HG02763 (cell line): ENCODE data around the gene CALCB.
"Not testable (repeated sequence)": the region's sequence is repeated elsewhere in the genome, so short reads cannot be mapped to it uniquely, and the experiment has no call there.

Source experiments
- ATAC-seq: cut with Tn5 transposase; IDR thresholded peaks from one replicate; pipeline ENCODE4 v1.9.1; 2021; ENCODE audit warnings: mild to moderate bottlenecking, moderate library complexity; ENCODE audit not compliant: unreplicated experiment

Gene CALCB, protein sequence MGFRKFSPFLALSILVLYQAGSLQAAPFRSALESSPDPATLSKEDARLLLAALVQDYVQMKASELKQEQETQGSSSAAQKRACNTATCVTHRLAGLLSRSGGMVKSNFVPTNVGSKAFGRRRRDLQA

GRCh38 chr11:15073361-15074205 is at the start of gene CALCB:
CALCB (plus strand) TSS chr11:15073593; CDS start chr11:15074719, 1,126 bp downstream.
- ATAC-seq = no peak

DNA sequence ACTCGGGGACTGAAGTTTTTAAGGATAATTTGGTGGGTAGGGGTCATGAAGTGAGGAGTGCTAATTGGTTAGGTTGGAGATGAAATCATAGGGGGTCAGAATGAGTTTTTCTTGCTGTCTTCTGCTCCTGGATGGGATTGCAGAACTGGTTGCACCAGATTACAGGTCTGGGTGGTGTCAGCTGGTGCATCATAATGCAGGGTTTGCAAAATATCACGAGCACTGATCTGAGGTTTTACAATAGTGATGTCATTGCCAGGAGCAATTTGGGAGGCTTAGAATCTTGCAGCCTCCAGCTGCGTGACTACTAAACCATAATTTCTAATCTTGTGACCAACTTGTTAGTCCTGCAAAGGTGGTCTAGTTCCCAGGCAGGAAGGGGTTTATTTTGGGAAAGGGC is 46.4 kb upstream of the CALCB start:
- ATAC-seq = no peak

DNA sequence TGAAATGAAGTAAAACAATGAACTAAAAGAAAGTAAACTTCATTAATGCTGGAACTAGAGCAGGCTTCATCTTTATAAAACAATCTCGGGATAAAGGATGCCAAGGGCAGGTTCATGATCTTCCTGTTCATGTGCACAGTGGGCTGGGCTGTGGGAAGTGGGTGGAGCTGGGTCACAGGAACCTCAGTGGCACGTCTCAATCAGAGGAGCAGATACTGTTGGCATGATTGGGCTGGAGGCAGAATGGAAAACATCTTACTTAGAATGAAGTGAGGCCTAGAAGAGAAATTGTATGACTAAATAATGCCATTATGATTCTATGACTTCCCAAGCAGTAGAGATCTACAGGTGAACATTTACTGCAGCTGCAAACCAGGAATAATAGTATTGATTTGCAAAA is 45.4 kb upstream of the CALCB start:
- no peak for ATAC-seq

DNA sequence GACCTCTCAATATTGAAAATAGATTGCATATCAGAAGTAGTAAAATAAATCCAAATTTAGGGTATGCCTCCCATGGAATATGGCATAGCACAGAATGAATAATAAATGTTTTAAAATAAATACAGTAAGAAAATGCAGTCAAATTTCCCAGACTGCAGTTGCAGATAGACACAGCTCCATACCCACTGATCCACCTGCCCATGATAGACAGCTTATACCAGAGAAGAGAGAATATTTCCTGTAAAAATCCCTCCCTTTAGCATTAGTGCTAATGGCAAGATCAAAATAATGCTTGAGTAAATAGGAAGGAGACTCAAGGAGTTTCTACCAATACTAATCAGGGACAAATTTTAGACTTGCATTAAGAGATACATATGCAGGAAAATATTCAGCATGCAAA is 45.0 kb upstream of the CALCB start:
- no peak for ATAC-seq

- ATAC-seq = not testable (repeated sequence)
These were observed 41.4 kb upstream of the CALCB start for GRCh38 chr11:15031945-15032344.

DNA sequence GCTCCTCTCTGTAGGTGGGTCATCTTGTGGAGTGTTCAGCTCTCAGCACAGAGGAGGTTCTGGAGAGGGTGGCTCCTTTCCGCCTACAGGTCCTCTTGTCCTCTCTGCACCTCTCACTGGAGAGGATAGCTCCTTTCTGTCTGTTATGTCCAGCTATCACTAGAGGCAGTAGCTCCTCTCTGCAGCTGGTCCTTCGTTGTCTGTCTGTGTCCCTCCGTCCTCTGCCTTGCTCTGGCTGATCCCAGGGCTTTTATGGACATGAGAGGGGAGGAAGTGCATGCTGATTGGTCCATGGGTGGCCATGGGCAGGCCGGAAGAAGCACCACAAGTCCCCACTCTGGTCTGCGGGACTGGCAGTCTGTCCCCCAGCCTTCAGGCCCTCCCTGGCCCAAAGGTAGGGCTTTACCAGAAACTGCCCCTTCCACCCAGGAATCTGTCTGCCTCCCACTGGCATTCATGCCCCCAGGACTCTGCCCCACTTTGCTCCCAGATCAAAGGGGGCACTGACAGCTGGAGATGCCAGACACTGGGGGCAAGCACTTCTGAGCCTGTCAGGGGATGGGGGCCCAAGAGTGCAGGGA is 38.6 kb upstream of the CALCB start:
- ATAC-seq = no peak

- ATAC-seq = no peak
These were observed 38.1 kb upstream of the CALCB start for GRCh38 chr11:15035283-15035682.

- no peak for ATAC-seq
These were observed 34.4 kb upstream of the CALCB start for GRCh38 chr11:15038963-15039362.

- no peak for ATAC-seq
These were observed 28.2 kb upstream of the CALCB start for GRCh38 chr11:15045209-15045608.

DNA sequence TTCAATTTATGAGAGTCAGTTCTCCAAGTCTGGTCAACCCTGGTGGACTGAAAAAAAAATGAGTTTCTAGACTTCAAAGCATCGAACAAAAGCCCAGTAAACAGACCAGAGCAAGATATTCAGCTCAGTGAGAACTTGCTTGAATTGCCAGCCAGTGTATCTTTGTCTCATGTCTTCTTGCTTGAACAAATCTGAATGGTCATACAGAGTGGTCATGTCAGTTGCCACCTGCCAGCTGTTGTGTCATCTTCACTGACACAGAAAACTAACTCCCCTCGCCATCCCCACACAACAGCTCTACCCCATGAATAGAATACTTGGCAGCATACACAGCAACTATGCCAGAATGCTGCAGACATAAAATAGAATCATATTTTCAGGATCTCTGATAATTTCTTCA is 27.5 kb upstream of the CALCB start:
- ATAC-seq = no peak

DNA sequence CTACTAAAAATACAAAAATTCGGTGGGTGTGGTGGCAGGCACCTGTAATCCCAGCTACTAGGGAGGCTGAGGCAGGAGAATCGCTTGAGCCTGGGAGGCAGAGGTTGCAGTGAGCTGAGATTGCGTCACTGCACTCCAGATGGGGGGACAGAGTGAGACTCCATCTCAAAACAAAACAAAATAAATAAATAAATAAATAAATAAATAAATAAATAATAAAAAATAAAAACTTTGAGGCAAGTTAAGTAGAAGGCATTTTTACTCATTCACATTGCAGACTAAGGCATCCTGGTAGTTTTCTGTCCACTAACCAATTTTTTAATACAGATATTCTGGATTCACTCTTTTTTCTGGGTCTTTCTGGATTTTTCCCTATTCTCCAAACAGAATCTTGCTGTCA is 26.7 kb upstream of the CALCB start:
- ATAC-seq = not testable (repeated sequence)

- no peak for ATAC-seq
These were observed 24.8 kb upstream of the CALCB start for GRCh38 chr11:15048616-15049015.

DNA sequence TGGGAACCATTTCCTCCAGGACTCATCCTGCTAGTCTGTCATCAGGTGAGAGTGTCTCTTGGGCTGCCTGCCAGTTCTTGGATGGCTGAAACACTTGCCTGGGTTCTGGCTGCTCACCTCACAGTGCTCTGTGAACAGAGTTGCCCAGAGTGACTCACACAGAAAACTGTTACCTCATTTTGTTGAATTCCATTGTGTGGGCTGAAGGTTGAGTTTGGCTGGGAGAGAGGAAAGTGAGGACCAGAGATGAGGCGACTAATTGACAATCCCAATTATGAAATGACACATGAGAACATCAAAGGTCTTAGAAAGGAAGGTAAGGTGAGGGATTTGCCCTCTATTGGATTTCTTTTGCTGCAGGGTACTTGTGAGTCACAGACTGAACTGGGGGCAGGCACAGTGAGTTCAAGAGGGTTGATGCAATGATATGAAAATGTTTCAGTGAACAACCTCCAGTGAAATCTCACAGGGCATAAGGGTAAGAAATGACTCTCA is 20.2 kb upstream of the CALCB start:
- ATAC-seq = no peak

GRCh38 chr11:15055620-15056356 is 17.6 kb upstream of the CALCB start:
- no peak for ATAC-seq

- ATAC-seq = no peak
These were observed 16.1 kb upstream of the CALCB start for GRCh38 chr11:15057329-15057728.

DNA sequence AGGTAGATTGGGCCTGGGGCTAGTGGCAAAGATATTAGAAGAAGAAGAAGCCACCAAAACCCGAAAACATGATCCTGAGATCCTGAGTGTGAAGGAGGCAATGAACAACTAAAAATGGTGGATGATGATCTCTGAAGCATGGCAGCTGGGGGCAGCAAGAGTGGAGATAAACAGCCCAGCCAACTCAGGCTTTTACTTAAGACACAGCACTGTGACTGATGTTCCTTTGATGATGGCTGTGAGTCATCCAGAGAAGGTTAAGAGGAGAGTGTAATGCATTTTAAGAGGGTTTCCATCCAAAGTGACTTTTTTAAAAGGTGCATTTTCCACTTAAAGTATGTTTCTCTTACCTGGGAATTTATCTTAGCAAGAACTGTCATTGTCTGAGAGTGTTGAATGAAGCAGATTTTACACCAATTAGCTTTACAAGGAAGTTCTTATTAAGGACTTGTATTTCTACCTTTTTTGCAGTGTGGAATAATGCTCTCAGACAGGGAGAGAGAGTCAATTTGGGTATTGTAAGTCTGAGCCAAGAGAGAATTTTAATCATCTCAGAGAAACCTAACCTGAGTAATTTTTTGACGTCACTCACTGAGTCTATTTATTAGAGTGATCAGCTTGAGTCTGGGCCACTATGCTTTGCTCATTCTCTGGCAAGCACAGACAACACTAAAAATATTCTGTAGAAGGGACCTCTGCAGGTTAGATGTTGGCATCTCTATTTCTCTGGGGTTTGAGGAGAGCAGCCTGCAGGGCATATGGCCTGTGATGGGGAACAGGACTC is 14.1 kb upstream of the CALCB start:
- ATAC-seq = no peak

DNA sequence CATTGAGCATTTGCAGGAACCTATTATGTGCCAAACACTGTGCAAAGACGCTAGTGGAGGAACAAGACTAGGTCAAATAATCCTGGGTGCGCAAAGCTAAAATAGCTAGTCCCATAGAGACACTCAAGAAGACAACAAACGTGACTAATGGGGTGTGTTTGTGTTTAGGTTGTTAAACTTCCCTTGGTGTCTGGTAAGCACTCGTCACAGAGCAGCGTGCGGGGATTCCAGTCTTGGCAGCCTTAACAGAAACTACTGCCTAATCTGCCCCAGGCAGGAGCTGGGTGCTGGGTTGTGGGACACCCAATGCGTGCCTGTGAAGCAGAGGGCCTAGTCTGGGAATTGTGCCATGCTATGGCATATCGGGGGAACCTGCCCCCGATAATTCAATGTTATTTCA is 10.8 kb upstream of the CALCB start:
- ATAC-seq = no peak

DNA sequence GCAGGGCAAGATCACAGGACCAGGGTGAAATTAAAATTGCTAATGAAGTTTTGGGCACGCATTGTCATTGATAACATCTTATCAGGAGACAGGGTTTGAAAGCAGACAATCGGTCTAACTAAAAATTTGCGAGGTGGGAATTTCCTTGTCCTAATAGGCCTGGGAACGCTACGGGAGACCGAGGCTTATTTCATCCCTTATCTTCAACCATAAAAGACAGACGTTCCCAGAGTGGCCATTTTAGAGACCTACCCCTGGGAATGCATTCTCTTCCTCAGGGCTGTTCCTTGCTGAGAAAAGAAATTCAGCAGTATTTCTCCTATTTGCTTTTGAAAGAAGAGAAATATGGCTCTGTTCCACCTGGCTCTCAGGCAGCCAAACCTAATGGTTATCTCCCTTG is 3.6 kb upstream of the CALCB start:
- ATAC-seq = not testable (repeated sequence)

DNA sequence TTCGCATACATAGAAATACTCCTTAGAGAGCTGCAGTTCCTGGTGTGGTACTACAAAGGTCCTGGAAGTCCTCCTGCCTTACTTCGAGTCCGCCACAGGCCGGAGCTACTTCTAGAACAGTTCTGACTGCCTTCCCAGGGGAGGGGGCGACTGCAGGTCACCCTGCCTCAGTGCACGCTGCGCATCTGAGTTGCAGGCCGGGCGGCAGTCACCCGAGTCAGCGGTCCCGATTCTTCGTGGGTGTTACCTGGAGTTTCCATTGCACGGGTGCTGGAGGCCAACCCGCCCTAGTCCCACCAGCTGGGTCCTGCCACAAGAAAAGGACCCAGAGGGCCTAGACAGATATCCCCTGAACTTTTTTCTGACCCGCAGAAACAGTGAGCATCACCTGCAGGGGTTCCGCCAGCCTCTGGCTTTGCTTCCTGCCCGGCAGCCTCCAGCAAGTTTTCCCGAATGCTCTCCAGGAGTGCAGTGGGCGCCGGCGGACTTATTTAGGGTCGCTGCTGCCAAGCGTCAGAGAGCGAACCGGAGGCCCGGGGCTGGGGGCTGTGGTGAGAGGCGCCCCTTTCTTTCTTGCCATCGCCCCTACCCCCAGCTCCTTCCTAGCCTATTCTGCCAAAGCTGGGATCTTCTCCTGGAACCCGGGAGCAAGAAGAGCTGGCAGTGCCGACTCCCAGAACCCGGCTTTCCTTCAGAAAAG is 1.7 kb upstream of the CALCB start:
- no peak for ATAC-seq

- ATAC-seq = no peak
These were observed 746 bp upstream of the CALCB start for GRCh38 chr11:15072551-15073143.
